ENCODE data around the gene MX2.

- TF ChIP-seq CTCF (conservative IDR thresholded peaks at IDR 0.05; ENCODE audit: low read depth, low read length) (no peak), ELK1 (IDR thresholded peaks at IDR 0.05; ENCODE audit: borderline replicate concordance, low read depth, low read length) (no peak), POLR2A (IDR thresholded peaks at IDR 0.05; ENCODE audit: low read depth, low read length) (no peak), RAD21 (IDR thresholded peaks at IDR 0.05; ENCODE audit: low read length) (no peak), CEBPB (IDR thresholded peaks at IDR 0.05; ENCODE audit: low read depth, low read length) (no peak), FOS (IDR thresholded peaks at IDR 0.05; ENCODE audit: low read depth, low read length) (no peak), RFX5 (IDR thresholded peaks at IDR 0.05; ENCODE audit: low read depth, low read length) (no peak), BHLHE40 (IDR thresholded peaks at IDR 0.05; ENCODE audit: low read depth, low read length) (no peak), RCOR1 (IDR thresholded peaks at IDR 0.05; ENCODE audit: insufficient replicate concordance, low read length) (no peak), MXI1 (IDR thresholded peaks at IDR 0.05; ENCODE audit: borderline replicate concordance, low read depth, low read length) (no peak), NFE2L2 (IDR thresholded peaks at IDR 0.05; ENCODE audit: low read depth, low read length) (no peak), SMC3 (IDR thresholded peaks at IDR 0.05; ENCODE audit: low read depth, low read length) (no peak), MAFK (IDR thresholded peaks at IDR 0.05; ENCODE audit: low read depth, low read length) (no peak), USF2 (IDR thresholded peaks at IDR 0.05; ENCODE audit: low read depth, low read length) (no peak)
Observed at GRCh38 chr21:41402231-41402630, 40.4 kb downstream of the MX2 start.
